ENCODE results near the gene ATIC.
"Not testable (repeated sequence)": the region's sequence is repeated elsewhere in the genome, so short reads cannot be mapped to it uniquely, and the experiment has no call there.

Gene ATIC

GRCh38 chr2:215358891-215359575, 47.2 kb downstream of the ATIC start (continued):
- no peak for TF ChIP-seq ZNF223 (tag by site-specific recombination; IDR thresholded peaks at IDR 0.05)
- TF ChIP-seq ZNF132 (tag by site-specific recombination; IDR thresholded peaks at IDR 0.05; ENCODE audit: borderline replicate concordance): no peak
- TF ChIP-seq ZNF658 (tag by site-specific recombination; IDR thresholded peaks at IDR 0.05): no peak
- no peak for TF ChIP-seq GLI4 (tag by site-specific recombination; IDR thresholded peaks at IDR 0.05)

DNA sequence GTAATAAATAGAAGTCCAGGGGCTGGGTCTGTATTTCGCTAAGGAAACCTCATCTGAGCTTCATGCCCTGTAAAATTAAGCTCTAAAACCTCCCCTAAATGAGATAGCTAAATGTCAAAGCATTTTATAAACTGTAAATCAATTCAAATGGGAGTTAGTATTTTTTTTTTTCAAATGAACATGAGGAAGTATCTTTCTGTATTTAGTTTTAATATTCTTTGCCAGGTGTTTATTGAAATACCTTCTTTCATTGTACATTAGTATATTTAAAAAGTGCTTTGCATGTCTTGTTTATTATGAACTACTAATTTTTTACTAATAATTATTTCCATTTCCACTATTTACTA, 47.7 kb downstream of the ATIC start:
- Histone ChIP-seq H3K9me3 (ENCODE audit: control insufficient read depth, insufficient read depth, low read depth, low read length) (no peaks in the 10 kb centered on the region), H3K36me3 (ENCODE audit: control insufficient read depth in 2 of 2, insufficient read depth in 1 of 2, low read length in 2 of 2) (peaks cover 28 to 66% of the 10 kb centered on the region in 2 experiments; a peak in 2 of 3 replicates), H3K27ac (ENCODE audit: extremely low read depth, low read depth, low read length) (no peak overlapping the region), H3K4me1 (ENCODE audit: control insufficient read depth, insufficient read depth, low read length) (no peaks in the 10 kb centered on the region), H3K4me3 (ENCODE audit: low read depth, low read length) (no peak overlapping the region)
- POLR2A ChIA-PET: no interaction called here
- CTCF ChIA-PET: no interaction called here
- no peak for TF ChIP-seq ZNF146 (tag by site-specific recombination; IDR thresholded peaks at IDR 0.05)
- TF ChIP-seq ZNF138 (tag by site-specific recombination; IDR thresholded peaks at IDR 0.05; ENCODE audit: borderline replicate concordance): no peak
- TF ChIP-seq ZBTB20 (tag by site-specific recombination; IDR thresholded peaks at IDR 0.05): no peak
- TF ChIP-seq ZNF433 (tag by site-specific recombination; IDR thresholded peaks at IDR 0.05; ENCODE audit: low read depth): no peak
- no peak for TF ChIP-seq PRDM1 (tag by site-specific recombination; IDR thresholded peaks at IDR 0.05)
- no peak for TF ChIP-seq FEZF1 (tag by site-specific recombination; IDR thresholded peaks at IDR 0.05)
- TF ChIP-seq MEIS1 (CRISPR knock-in tag; IDR thresholded peaks at IDR 0.05; ENCODE audit: borderline replicate concordance): no peak

- H3K4me3 ChIP-seq (ENCODE audit: low read depth, low read length); POLR2A ChIA-PET; H3K9me3 ChIP-seq (ENCODE audit: control insufficient read depth, insufficient read depth, low read depth, low read length); H3K27ac ChIP-seq (ENCODE audit: extremely low read depth, low read depth, low read length); H3K4me1 ChIP-seq (ENCODE audit: control insufficient read depth, insufficient read depth, low read length): not testable (repeated sequence)
- peaks cover 28 to 66% of the 10 kb centered on the region in 2 experiments; a peak in 2 of 3 replicates for H3K36me3 ChIP-seq (ENCODE audit: control insufficient read depth in 2 of 2, insufficient read depth in 1 of 2, low read length in 2 of 2)
- CTCF ChIA-PET: interaction anchor here (0.6 kb wide), 1 partner anchor 121 kb away, joined by 3 read pairs; no protein-coding TSS in a partner anchor
These were observed 48.2 kb downstream of the ATIC start for GRCh38 chr2:215360059-215360458.

- no peak overlapping the region for H3K27ac ChIP-seq (ENCODE audit: extremely low read depth, low read depth, low read length)
- ChIA-PET POLR2A (no interaction called here), CTCF (interaction anchor here (0.6 kb wide), 1 partner anchor 121 kb away, joined by 3 read pairs; no protein-coding TSS in a partner anchor)
- TF ChIP-seq ZNF2 (tag by site-specific recombination; IDR thresholded peaks at IDR 0.05): no peak
- TF ChIP-seq ZNF169 (tag by site-specific recombination; IDR thresholded peaks at IDR 0.05): no peak
- TF ChIP-seq, protein P1, sequence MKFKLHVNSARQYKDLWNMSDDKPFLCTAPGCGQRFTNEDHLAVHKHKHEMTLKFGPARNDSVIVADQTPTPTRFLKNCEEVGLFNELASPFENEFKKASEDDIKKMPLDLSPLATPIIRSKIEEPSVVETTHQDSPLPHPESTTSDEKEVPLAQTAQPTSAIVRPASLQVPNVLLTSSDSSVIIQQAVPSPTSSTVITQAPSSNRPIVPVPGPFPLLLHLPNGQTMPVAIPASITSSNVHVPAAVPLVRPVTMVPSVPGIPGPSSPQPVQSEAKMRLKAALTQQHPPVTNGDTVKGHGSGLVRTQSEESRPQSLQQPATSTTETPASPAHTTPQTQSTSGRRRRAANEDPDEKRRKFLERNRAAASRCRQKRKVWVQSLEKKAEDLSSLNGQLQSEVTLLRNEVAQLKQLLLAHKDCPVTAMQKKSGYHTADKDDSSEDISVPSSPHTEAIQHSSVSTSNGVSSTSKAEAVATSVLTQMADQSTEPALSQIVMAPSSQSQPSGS (tag by site-specific recombination; IDR thresholded peaks at IDR 0.05; ENCODE audit: low read depth): no peak
- no peak for TF ChIP-seq GLIS2 (tag by site-specific recombination; IDR thresholded peaks at IDR 0.05)
- TF ChIP-seq ZNF394 (tag by site-specific recombination; IDR thresholded peaks at IDR 0.05; ENCODE audit: borderline replicate concordance): no peak
- no peak for TF ChIP-seq ZNF555 (tag by site-specific recombination; conservative IDR thresholded peaks at IDR 0.05)
- no peak for TF ChIP-seq ZNF398 (tag by site-specific recombination; IDR thresholded peaks at IDR 0.05)
- TF ChIP-seq OVOL3 (tag by site-specific recombination; IDR thresholded peaks at IDR 0.05): no peak
- TF ChIP-seq ZSCAN23 (tag by site-specific recombination; IDR thresholded peaks at IDR 0.05): no peak
- TF ChIP-seq ZNF280C (tag by site-specific recombination; IDR thresholded peaks at IDR 0.05): no peak
- TF ChIP-seq ZFHX2 (tag by site-specific recombination; conservative IDR thresholded peaks at IDR 0.05): no peak
- TF ChIP-seq ZNF639 (tag by site-specific recombination; IDR thresholded peaks at IDR 0.05): no peak
- TF ChIP-seq ZNF292 (tag by site-specific recombination; IDR thresholded peaks at IDR 0.05; ENCODE audit: borderline replicate concordance, low read depth): no peak
- no peak for TF ChIP-seq ZNF433 (tag by site-specific recombination; IDR thresholded peaks at IDR 0.05; ENCODE audit: low read depth)
These were observed 48.7 kb downstream of the ATIC start for GRCh38 chr2:215360596-215360995.

More at GRCh38 chr2:215360596-215360995, 48.7 kb downstream of the ATIC start:
- H3K36me3 ChIP-seq (ENCODE audit: control insufficient read depth in 2 of 2, insufficient read depth in 1 of 2, low read length in 2 of 2): peaks cover 28 to 71% of the 10 kb centered on the region in 2 experiments
- H3K9me3 ChIP-seq (ENCODE audit: control insufficient read depth, insufficient read depth, low read depth, low read length): no peaks in the 10 kb centered on the region
- no peak overlapping the region for H3K4me3 ChIP-seq (ENCODE audit: low read depth, low read length)
- H3K4me1 ChIP-seq (ENCODE audit: control insufficient read depth, insufficient read depth, low read length): no peaks in the 10 kb centered on the region
